PFSK-1 (cell line): Measurements from ENCODE around the gene TRPV4.

Experiments
- SIN3A ChIP-seq: IDR thresholded peaks from 2 replicates; pipeline ENCODE4 v1.6.1; 2012; ENCODE audit warnings: mild to moderate bottlenecking, low read length, moderate library complexity, borderline replicate concordance; ENCODE audit not compliant: insufficient read depth
- TAF1 ChIP-seq: IDR thresholded peaks from 2 replicates; pipeline ENCODE4 v1.6.1; 2012; ENCODE audit warnings: low read length, control low read depth, borderline replicate concordance; ENCODE audit not compliant: insufficient read depth

DNA sequence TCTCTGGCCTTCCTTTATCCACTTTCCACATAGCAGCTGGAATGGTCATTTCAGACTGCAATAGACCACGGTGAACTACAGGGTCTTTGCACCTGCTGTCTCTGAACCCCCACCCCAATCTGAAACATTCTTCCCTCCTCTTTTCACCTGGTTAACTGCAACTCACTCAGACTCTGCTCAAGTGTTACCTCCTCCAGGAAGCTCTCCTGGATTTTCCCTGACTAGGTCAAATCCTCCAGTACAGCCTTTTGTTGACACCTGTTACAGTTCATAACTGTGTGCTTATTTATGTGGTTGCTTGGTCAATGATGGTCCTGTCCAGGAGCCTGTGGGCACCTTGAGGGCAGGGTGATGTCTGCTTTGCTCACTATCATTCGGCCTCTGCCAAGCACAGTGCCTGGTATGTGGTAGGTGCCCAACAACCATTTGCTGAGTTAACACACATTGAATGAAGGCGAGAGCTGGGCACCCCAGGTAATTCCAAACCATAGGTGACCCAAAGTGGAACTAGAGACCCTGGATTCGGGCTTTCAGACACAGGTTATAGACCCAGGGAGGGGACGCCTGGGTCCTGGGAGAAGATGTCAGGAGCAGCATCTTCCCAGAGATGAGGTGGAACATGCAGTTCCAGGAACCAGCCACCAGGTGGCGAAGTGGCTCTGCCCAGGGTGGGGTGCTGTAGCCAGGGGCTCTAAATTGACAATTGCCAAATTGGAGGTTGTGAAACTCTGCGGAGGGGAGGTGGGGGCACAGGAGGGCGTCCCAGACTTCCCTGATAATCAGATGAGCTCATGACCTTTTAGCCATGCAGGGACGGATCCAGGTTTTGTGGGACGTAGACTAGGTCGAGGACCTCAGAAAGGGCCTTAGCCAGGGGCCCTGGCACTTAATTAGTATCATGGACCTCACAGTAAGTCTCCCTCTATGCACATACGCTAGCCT lies 28.1 kb downstream of the TRPV4 start:
- no peak for TF ChIP-seq TAF1
- TF ChIP-seq SIN3A = no peak
